HG03354 (cell line): ENCODE results near the gene PNLIPRP1.

Experiments
- ATAC-seq: cut with Tn5 transposase; IDR thresholded peaks from one replicate; pipeline ENCODE4 v1.9.1; 2021; ENCODE audit warnings: mild to moderate bottlenecking; ENCODE audit not compliant: unreplicated experiment, poor library complexity, severe bottlenecking

The PNLIPRP1 gene

DNA sequence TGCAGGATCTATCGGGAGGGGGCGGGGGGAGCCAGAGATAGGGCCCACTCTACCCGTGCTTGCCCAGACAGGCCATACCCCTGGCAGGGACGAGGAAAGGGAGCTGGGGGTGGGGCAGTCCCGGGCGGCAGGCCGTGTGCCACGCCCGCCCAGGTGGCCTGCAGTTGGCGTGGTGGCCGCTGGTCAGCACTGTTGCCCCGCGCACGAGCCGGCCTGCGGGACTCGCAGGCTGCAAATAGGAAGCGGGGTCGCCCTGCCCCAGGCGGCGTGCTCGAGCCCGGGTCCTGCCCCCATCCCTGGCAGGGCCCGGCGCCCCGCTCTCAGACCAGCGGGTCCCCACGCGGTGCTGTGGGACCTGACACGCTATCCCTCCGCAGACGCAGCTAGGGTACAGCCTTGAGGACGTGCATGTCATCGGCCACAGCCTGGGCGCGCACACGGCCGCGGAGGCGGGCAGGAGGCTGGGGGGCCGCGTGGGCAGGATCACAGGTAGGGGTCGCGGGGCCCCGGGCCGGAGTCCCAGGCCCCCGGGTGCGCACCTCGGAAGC lies 36.7 kb downstream of the PNLIPRP1 start:
- ATAC-seq: no peak

DNA sequence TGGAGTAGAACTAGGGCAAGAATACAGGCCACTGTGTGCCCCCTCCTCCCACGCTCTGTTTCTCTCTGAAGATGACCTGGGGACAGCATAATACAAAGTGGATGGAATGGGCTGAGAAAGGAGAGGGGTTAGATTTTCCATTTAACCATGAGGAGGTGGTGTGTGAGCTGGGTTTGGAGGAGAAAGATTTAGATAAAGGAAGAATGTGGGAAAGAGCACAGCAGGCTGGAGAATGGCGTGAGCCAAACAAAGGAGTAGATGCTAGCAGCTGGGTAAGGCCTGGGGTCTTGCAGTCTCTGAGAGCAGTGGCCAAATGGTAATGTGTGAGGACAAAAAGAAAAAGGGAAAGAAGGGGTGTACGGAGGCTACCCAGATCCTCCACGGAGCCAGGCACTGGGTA lies 38.6 kb downstream of the PNLIPRP1 start:
- no peak for ATAC-seq

DNA sequence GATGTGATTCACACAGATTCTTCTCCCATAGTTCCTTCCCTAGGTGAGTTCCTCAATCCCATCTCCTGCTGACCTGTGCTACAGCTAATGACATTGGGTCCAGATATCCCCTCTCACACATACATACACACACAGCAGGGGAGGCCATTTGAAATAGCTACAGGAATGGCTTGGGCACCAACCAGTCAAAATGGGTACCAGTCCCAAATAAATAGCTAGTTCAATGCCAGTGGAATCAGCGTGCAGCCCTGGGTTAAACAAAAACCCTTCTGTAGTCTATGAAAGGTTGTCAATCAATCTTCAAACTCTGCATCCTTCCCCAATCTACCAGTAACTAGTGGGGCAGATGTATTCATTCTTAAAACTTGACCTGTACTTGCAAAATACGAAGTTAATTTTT lies 39.3 kb downstream of the PNLIPRP1 start:
- ATAC-seq: no peak

DNA sequence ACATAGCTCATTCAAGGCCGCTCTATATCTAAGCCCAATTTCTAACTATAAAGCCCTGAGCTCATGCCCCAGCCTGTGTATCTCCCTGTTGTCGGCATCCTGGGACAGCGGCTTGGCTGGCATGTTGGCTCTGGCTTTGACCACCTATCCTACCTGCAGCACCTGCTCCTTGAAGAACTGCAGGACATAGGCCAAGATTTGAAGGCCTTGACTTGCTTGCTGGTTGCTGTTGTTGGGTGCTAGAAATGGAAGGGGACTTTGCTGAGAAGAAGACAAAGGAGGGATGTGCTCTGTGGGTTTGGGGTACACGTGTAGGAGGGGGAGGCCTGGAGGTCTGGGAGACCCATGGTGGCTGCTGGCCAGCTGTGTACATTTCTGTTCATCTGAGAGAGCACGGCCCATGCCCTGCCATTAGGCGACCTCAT lies 41.1 kb downstream of the PNLIPRP1 start:
- no peak for ATAC-seq

DNA sequence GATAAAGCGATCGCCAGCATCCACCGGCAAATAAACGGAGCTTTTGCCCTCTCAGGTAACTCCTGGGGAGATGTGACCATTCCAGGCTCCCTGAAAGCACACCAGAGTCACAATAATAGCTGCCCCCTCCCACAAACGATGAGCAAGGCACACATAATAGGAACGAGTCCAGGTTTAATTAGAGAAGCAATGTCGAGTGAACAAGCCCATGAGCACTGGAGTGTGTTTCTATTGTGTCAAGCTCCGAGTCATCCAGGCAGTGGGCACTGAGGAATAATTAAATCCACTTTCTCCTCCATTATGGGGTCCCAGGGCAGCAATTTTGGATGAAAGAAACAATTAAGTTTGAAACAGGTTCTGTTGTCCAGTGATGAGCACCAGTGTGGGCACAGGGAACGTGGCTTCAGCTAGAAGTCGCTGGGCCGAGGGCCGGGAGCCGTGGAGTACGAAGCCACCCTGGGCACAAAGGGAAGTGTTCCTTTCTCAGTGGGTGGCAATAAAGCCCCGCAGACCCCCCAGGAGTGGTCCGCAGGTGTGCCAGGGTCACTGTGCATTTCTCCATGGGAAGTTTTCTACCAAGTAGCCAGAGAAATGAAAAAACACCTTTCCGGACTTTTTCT lies 41.9 kb downstream of the PNLIPRP1 start:
- ATAC-seq: no peak

DNA sequence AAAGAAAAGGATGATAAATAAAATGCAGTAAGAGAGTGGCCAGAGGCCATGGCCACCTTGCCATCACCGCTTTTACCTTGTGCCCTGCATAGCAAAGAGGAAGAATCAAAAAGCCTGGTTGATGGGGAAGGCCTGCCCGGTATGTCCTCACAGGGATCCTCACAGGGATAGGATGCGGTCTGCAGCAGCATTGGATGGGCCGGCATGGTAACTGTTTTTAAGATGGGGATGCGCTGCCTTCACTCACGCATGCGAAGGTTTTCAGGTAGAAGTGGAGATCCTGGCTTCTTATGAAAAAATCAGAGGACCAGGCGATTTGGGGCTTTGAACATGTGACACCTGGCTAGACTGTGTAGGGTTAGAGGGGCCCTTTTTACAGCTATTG lies 42.4 kb downstream of the PNLIPRP1 start:
- ATAC-seq: no peak

DNA sequence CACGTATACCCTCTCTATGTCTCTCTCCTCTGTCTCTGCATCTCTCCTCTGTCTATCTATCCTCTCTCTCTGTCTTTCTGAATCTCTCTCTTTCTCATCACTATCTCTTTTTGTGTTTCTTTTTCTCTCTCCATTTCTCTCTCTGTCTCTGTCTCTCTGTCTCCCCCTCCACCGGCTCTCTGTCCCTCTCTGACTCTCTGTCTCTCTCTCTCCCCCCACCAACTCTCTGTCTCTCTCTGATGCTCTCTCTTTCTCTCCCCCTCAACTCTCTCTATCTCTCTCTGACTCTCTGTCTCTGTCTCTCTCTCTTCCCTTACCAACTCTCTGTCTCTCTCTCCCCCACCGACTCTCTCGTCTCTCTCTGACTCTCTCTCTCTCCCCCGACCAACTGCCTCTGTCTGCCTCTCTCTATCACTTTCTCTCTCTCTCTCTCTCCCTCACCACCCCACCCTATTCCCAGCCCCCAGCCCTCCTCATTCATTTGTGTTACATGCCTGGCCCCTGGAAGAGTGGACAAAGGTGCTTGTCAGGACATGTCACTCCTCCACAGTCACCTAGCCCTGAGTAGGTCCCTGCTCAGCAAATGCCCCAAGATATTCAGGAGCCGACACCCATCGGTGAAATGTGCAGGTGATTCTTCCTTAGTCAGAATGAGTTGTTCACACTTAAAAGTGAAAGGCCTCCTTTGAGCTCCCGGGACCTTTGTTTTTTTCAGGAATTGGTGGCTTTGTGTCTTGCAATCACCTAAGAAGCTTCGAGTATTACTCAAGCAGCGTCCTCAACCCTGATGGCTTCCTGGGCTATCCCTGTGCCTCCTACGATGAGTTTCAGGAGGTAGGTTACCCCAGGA lies 43.6 kb downstream of the PNLIPRP1 start:
- ATAC-seq: no peak

DNA sequence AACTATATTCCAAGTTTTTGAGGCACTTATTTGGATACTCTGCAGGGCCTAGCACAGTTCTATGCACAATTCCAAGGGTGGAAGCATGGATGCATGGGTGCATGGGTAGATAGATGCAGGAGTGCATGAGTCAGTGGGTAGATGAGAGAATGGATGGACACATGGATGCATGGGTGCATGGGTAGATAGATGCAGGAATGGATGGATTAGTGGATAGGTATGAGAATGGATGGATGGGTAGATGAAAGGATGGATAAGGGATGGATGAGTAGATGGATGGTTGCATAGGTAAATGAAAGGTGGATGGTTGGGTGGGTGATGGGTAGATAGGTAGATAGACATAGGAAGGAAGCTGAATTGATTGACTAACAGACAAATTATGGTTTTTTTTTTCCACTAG lies 45.6 kb downstream of the PNLIPRP1 start:
- ATAC-seq: no peak

DNA sequence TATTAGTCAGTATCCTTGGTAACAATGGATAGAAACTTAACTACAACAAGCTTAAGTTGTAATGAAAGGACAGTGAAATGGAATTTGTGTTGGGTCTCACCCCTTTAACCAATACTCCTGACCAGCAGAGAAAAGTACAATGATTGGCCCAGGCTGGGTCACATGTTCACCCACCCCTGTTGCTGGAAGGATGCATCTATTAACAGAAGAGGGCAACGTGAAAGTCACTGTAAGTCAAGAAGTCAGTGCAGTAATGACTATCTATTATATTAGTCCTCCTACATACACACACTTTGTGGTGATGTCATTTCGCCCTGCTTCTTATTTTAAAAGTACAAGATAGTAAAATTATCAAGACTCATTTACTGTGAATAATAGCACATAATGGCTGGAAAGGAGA lies 46.2 kb downstream of the PNLIPRP1 start:
- no peak for ATAC-seq

DNA sequence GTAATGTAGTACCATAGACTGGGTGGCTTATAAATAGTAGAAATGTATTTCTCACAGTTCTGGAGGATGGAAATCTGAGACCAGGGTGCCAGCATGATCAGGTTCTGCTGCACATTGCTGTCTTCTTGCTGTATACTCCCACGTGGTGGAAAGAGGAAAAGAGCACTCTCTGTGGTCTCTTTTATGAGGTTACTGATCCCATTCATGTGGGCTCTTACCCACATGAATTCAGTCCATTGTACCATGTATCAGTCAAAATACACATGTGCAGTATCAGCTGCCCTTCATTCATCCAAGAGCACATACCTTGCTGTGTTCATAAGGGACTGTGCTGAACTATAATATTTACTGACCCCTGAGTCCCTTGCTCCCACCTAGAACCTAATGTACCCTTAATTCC lies 47.1 kb downstream of the PNLIPRP1 start:
- ATAC-seq: no peak

DNA sequence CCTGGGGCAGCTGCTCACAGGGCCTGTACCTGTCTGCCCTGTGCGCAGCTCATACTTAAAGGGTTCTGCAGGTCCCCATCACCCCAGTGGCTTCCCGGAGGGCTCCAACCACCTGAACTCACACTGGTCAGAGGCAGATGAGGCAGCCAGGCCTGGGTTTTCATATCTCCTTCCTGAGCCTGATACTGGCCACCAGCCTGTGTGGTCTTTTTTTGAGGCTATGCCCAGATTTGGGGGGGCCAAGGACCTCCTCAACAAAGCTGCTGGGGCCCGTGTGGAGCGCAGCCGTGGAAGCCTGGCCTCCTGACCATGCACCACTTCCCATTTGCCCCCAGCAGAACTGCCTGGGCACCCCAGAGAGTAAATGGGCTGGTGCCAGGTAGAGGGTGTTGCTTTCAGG lies 55.7 kb downstream of the PNLIPRP1 start:
- ATAC-seq: no peak

DNA sequence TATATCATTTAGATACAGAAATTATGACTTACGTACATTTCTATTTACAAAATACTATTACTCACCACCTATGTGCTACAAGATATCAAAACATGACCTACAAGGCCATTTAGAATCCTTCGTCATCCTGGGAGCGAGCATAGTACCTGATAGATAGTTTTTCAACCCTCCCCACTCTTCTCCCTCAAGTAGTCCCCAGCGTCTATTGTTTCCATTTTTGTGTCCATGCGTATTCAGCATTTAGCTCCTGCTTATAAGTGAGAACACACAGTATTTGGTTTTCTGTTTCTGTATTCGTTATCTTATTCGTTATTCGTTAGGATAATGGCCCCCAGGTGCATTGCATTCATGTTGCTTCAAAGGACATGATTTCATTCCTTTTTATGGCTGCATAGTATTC lies 58.1 kb downstream of the PNLIPRP1 start:
- ATAC-seq: no peak

DNA sequence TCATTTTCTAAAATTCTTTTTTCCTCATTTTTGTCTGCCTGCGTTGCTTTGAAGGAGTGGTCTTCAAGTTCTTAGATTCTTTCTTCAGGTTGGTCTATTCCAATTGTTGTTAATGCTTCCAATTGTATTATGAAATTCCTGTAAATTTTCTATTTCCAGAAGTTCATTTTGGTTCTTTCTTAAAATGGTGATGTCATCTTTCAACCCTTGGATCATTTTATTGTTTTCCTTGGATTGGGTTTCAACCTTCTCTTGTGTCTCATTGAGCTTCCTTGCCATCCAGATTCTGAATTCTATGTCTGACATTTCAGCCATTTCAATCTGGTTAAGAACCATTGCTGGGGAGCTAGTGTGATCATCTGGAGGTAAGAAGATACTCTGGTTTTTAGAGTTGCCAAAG lies 63.1 kb downstream of the PNLIPRP1 start:
- no peak for ATAC-seq

DNA sequence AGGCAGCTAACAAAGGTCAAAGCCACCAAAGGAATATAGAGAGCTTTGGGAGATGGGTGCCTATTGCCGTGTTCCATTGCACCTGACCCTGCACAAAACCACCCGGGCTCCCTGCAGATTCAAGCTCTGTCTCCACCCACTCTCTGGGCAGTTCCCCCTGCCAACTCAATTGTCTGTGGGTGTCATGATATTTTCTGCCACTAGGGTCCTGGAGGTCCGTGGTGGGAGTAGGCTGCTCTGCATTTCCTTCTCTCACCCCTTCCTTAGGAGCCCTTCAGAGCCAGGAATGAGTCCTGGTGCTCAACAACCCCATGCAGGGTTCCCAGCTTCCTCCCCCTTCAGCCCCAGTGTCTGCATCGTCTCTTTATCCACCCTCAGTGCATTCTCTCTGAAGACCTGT lies 64.1 kb downstream of the PNLIPRP1 start:
- peak; percentile 78 for ATAC-seq

DNA sequence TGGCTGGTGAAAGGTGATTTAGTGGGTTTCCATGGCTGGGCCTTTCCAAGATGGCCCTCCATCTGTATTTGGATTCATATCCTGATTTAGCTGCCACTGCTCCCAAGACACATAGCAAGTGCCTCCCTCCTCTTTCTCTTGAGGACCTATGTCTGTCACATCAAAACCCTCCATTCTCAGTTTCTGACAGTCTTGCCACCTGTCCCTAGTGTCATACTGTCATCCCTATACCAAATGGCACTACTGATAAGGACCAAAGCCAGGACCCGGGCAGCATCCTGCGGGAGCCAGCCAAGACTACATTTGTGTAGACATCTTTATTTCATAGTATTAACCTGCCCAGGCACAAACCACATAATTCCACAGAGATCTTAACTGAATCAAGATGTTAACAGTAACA lies 64.8 kb downstream of the PNLIPRP1 start:
- no peak for ATAC-seq

DNA sequence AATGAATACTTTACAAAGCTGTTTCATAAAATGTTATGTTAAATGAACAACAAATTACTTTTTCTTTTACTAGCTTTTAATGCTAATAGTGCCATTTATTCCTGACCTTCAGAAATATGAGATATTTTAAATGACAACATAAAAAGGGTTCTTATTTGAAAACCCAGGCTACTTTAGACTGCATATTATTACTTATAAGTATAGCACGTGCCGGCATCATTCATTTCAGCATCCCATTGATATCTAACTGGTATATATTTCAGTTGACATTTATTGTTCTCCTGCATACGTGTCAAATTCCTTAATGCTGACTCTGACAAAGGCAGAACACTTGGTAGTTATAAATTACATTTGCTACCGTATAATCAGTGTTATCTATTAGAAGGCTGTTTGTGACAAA lies 65.3 kb downstream of the PNLIPRP1 start:
- no peak for ATAC-seq

DNA sequence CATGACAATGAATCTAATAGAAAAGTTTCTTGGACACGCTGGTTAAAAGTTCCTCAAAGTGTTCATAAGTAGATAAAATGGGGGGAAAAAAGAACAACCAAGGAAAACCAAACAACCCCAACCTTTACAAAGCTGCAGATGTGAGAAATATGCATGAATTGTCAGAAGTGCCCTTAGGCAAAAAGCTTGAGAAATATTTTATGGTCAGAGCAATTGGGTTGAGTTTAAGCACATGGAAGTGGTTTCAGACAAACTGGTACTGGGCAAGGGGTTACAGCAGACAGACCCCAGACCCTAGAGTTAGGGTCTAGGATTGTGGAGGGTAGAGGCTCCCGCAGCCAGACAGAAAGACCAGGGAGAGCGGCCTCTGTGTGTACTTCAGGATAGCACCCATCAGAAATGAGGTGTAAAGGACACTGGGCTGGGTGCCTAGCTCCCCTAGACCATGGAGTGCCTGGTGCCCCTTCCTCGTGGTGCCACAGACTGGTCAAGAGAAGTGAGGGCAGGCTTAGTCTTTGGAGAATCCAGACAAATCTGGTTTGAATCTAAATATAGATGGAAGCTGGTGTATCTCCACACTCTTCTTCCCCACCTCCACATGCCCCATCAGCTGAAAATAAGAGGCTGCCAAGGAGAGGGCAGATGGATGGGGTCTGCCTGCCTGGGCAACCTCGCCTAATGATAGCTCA lies 67.2 kb downstream of the PNLIPRP1 start:
- no peak for ATAC-seq
